Brain microvascular endothelial cell (primary cell): ENCODE data around the gene USP7.

Source experiments
- DNase-seq: peaks from one replicate; pipeline ENCODE4 v3.0.0-alpha.2; 2020
- H3K27ac ChIP-seq: fragments of 250-450 bp; sonication (Bioruptor Pico); 2 replicates; pipeline ENCODE4 v1.5.1; 2020; ENCODE audit warnings: mild to moderate bottlenecking, moderate library complexity
- H3K27me3 ChIP-seq: fragments of 250-450 bp; sonication (Bioruptor Pico); replicated peaks from 2 replicates; pipeline ENCODE4 v1.5.1; 2020; ENCODE audit warnings: mild to moderate bottlenecking
- H3K36me3 ChIP-seq: fragments of 250-450 bp; sonication (Bioruptor Pico); replicated peaks from 2 replicates; pipeline ENCODE4 v1.5.1; 2020; ENCODE audit warnings: mild to moderate bottlenecking
- H3K4me3 ChIP-seq: 2 replicates; pipeline ENCODE4 v1.5.1; 2011; ENCODE audit warnings: low read depth, mild to moderate bottlenecking, control low read depth, low read length, moderate library complexity
- in situ Hi-C: cut with HindIII; loops from 2 replicates; pipeline ENCODE4 v1.10.0; 2017; ENCODE audit warnings: low sequenced_read_pairs, low pct_ligation_motif_present
- TF ChIP-seq, protein P1 (sequence below): IDR thresholded peaks from 2 replicates; pipeline ENCODE4 v1.5.1; 2011; ENCODE audit warnings: low read depth, mild to moderate bottlenecking, moderate library complexity, low read length, control low read depth, inconsistent platforms; ENCODE audit errors: missing control alignments

Gene USP7

DNA sequence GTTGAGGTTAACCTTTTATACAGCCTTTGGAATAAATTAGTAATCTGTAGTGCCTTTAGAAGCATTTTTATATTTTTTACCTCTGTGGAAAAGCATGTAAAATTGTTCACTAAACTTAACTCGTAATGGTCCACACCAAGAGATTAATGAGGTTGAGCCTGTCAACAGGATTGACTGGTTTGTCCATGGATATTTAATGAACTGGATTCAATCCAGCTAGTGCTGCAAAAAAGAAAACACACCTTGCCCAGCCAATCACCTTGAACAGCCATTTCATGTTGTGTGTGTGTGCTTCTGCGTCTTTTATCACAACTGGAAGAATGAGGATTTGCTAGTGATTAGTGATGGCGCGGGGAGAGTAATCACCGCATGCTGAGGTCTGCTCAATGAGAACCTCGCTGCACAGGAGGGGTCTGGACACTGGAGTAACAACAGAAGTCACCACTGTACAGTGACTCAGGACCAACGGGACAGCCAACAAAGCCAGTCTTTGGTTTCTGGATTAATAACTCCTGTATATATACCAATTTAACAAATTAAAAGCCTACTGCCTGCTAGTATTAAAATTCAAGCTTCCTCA is 47.9 kb downstream of the USP7 start:
- TF ChIP-seq, protein P1, sequence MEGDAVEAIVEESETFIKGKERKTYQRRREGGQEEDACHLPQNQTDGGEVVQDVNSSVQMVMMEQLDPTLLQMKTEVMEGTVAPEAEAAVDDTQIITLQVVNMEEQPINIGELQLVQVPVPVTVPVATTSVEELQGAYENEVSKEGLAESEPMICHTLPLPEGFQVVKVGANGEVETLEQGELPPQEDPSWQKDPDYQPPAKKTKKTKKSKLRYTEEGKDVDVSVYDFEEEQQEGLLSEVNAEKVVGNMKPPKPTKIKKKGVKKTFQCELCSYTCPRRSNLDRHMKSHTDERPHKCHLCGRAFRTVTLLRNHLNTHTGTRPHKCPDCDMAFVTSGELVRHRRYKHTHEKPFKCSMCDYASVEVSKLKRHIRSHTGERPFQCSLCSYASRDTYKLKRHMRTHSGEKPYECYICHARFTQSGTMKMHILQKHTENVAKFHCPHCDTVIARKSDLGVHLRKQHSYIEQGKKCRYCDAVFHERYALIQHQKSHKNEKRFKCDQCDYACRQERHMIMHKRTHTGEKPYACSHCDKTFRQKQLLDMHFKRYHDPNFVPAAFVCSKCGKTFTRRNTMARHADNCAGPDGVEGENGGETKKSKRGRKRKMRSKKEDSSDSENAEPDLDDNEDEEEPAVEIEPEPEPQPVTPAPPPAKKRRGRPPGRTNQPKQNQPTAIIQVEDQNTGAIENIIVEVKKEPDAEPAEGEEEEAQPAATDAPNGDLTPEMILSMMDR: no peak
- Histone ChIP-seq H3K36me3 (peaks cover 61% of the 10 kb centered on the region), H3K27me3 (no peaks in the 10 kb centered on the region), H3K27ac (no peak overlapping the region), H3K4me3 (no peak overlapping the region)
- DNase-seq: no peak
- in situ Hi-C loops: no loop called here

DNA sequence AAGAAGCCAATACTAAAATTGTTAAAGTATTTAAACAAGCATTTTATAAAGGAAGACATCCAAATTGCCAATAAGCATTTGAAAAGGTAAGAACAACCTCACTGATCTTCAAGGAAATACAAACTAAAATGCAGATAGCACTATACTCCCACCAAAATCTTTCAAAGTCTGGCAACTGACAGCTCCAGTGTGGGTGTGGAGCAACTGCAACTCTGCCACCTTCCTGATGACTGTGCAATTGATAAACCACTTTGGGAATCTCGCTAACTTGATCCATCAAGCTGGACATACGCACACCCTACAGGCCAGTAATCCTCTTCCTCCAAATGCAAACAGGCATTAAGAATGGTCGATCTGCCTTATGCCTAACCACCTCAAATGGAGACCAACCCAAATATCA is 49.6 kb downstream of the USP7 start:
- in situ Hi-C loops: no loop called here
- no peaks in the 10 kb centered on the region for H3K27me3 ChIP-seq
- H3K27ac ChIP-seq: no peak overlapping the region
- peaks cover 67% of the 10 kb centered on the region for H3K36me3 ChIP-seq
- TF ChIP-seq, protein P1: no peak
- H3K4me3 ChIP-seq: no peak overlapping the region
- no peak for DNase-seq

GRCh38 chr16:8912793-8913192 is 50.9 kb downstream of the USP7 start:
- no peak for DNase-seq
- H3K36me3 ChIP-seq: peaks cover 70% of the 10 kb centered on the region
- H3K27me3 ChIP-seq: no peaks in the 10 kb centered on the region
- TF ChIP-seq, protein P1: no peak
- H3K4me3 ChIP-seq: no peak overlapping the region
- H3K27ac ChIP-seq: no peak overlapping the region
- in situ Hi-C loops: no loop called here

- no peak for DNase-seq
- TF ChIP-seq, protein P1: no peak
- H3K4me3 ChIP-seq: no peak overlapping the region
- H3K27ac ChIP-seq: no peak overlapping the region
- no peaks in the 10 kb centered on the region for H3K27me3 ChIP-seq
- in situ Hi-C loops: no loop called here
- peaks cover 75% of the 10 kb centered on the region for H3K36me3 ChIP-seq
These were observed 52.9 kb downstream of the USP7 start for GRCh38 chr16:8910811-8911210.

GRCh38 chr16:8908810-8909468 is 54.8 kb downstream of the USP7 start:
- Histone ChIP-seq H3K36me3 (peaks cover 77% of the 10 kb centered on the region), H3K4me3 (no peak overlapping the region), H3K27ac (no peak overlapping the region), H3K27me3 (no peaks in the 10 kb centered on the region)
- DNase-seq: no peak
- TF ChIP-seq, protein P1: no peak
- in situ Hi-C loops: no loop called here

- peaks cover 82% of the 10 kb centered on the region for H3K36me3 ChIP-seq
- DNase-seq: no peak
- H3K4me3 ChIP-seq: no peak overlapping the region
- TF ChIP-seq, protein P1: no peak
- H3K27ac ChIP-seq: no peak overlapping the region
- no peaks in the 10 kb centered on the region for H3K27me3 ChIP-seq
- in situ Hi-C loops: no loop called here
These were observed 56.6 kb downstream of the USP7 start for GRCh38 chr16:8907096-8907495.
